ENCODE results near the gene CEP85L. TPM values are rescaled to one million over a fixed set of nuclear protein-coding genes. Genes with fewer than 3 reads are reported as not detected.

CEP85L gene
- total RNA-seq, 1 experiment from 2014 or later: 3.7 TPM

GRCh38 chr6:118559659-118560058 lies 91.7 kb downstream of the CEP85L start:
- DNase-seq: no peak
- Histone ChIP-seq H3K27me3 (ENCODE audit: control insufficient read depth, insufficient read depth, low read length) (no peaks in the 10 kb centered on the region), H3K4me3 (ENCODE audit: insufficient read depth, low read depth, low read length) (no peak overlapping the region), H3K36me3 (replicated peaks; ENCODE audit: control insufficient read depth, insufficient read depth, low read length) (no peaks in the 10 kb centered on the region)

GRCh38 chr6:118558464-118559217 lies 92.8 kb downstream of the CEP85L start:
- no peaks in the 10 kb centered on the region for H3K27me3 ChIP-seq (ENCODE audit: control insufficient read depth, insufficient read depth, low read length)
- H3K4me3 ChIP-seq (ENCODE audit: insufficient read depth, low read depth, low read length): no peak overlapping the region
- DNase-seq: no peak
- no peaks in the 10 kb centered on the region for H3K36me3 ChIP-seq (replicated peaks; ENCODE audit: control insufficient read depth, insufficient read depth, low read length)

- no peaks in the 10 kb centered on the region for H3K36me3 ChIP-seq (replicated peaks; ENCODE audit: control insufficient read depth, insufficient read depth, low read length)
- H3K4me3 ChIP-seq (ENCODE audit: insufficient read depth, low read depth, low read length): no peak overlapping the region
- DNase-seq: no peak
- no peaks in the 10 kb centered on the region for H3K27me3 ChIP-seq (ENCODE audit: control insufficient read depth, insufficient read depth, low read length)
Measured at GRCh38 chr6:118554698-118555097, 96.7 kb downstream of the CEP85L start.

- no peak for DNase-seq
- no peaks in the 10 kb centered on the region for H3K36me3 ChIP-seq (replicated peaks; ENCODE audit: control insufficient read depth, insufficient read depth, low read length)
- H3K4me3 ChIP-seq (ENCODE audit: insufficient read depth, low read depth, low read length): no peak overlapping the region
- H3K27me3 ChIP-seq (ENCODE audit: control insufficient read depth, insufficient read depth, low read length): no peaks in the 10 kb centered on the region
Measured at GRCh38 chr6:118553132-118553531, 98.3 kb downstream of the CEP85L start.

GRCh38 chr6:118551063-118552053 lies 100.0 kb downstream of the CEP85L start:
- H3K4me3 ChIP-seq (ENCODE audit: insufficient read depth, low read depth, low read length): no peak overlapping the region
- DNase-seq: peak; percentile 37
- no peaks in the 10 kb centered on the region for H3K36me3 ChIP-seq (replicated peaks; ENCODE audit: control insufficient read depth, insufficient read depth, low read length)

GRCh38 chr6:118548613-118549012 lies 102.8 kb downstream of the CEP85L start:
- no peak for DNase-seq
- no peaks in the 10 kb centered on the region for H3K36me3 ChIP-seq (replicated peaks; ENCODE audit: control insufficient read depth, insufficient read depth, low read length)
- no peak overlapping the region for H3K4me3 ChIP-seq (ENCODE audit: insufficient read depth, low read depth, low read length)
- no peaks in the 10 kb centered on the region for H3K27me3 ChIP-seq (ENCODE audit: control insufficient read depth, insufficient read depth, low read length)

More at GRCh38 chr6:118551063-118552053, 100.0 kb downstream of the CEP85L start:
- no peaks in the 10 kb centered on the region for H3K27me3 ChIP-seq (ENCODE audit: control insufficient read depth, insufficient read depth, low read length)

- no peak within 1 kb of the TSS for H3K4me3 ChIP-seq (ENCODE audit: insufficient read depth, low read depth, low read length)
- DNase-seq: no peak
- H3K36me3 ChIP-seq (replicated peaks; ENCODE audit: control insufficient read depth, insufficient read depth, low read length): no peaks in the 10 kb centered on the region
- H3K27me3 ChIP-seq (ENCODE audit: control insufficient read depth, insufficient read depth, low read length): no peaks in the 10 kb centered on the region
Measured at GRCh38 chr6:118548136-118548535, 103.3 kb downstream of the CEP85L start, which contains the start of gene PLN. Gene PLN, plus strand, starts transcription at chr6:118548296. Its CDS starts 10,626 bp downstream, at chr6:118558922.

GRCh38 chr6:118546880-118547218 lies 104.5 kb downstream of the CEP85L start:
- H3K4me3 ChIP-seq (ENCODE audit: insufficient read depth, low read depth, low read length): no peak overlapping the region
- DNase-seq: no peak
- H3K27me3 ChIP-seq (ENCODE audit: control insufficient read depth, insufficient read depth, low read length): no peaks in the 10 kb centered on the region
- no peaks in the 10 kb centered on the region for H3K36me3 ChIP-seq (replicated peaks; ENCODE audit: control insufficient read depth, insufficient read depth, low read length)

GRCh38 chr6:118546164-118546879 lies 105.1 kb downstream of the CEP85L start:
- DNase-seq: no peak
- no peaks in the 10 kb centered on the region for H3K36me3 ChIP-seq (replicated peaks; ENCODE audit: control insufficient read depth, insufficient read depth, low read length)
- H3K27me3 ChIP-seq (ENCODE audit: control insufficient read depth, insufficient read depth, low read length): no peaks in the 10 kb centered on the region
- no peak overlapping the region for H3K4me3 ChIP-seq (ENCODE audit: insufficient read depth, low read depth, low read length)

- no peak for DNase-seq
- no peaks in the 10 kb centered on the region for H3K27me3 ChIP-seq (ENCODE audit: control insufficient read depth, insufficient read depth, low read length)
- no peaks in the 10 kb centered on the region for H3K36me3 ChIP-seq (replicated peaks; ENCODE audit: control insufficient read depth, insufficient read depth, low read length)
- no peak overlapping the region for H3K4me3 ChIP-seq (ENCODE audit: insufficient read depth, low read depth, low read length)
Measured at GRCh38 chr6:118544105-118544504, 107.3 kb downstream of the CEP85L start.

- H3K27me3 ChIP-seq (ENCODE audit: control insufficient read depth, insufficient read depth, low read length): no peaks in the 10 kb centered on the region
- no peak for DNase-seq
- no peak overlapping the region for H3K4me3 ChIP-seq (ENCODE audit: insufficient read depth, low read depth, low read length)
- H3K36me3 ChIP-seq (replicated peaks; ENCODE audit: control insufficient read depth, insufficient read depth, low read length): no peaks in the 10 kb centered on the region
Measured at GRCh38 chr6:118542184-118542952, 109.0 kb downstream of the CEP85L start.

GRCh38 chr6:118537574-118537973 lies 113.8 kb downstream of the CEP85L start:
- H3K27me3 ChIP-seq (ENCODE audit: control insufficient read depth, insufficient read depth, low read length): no peaks in the 10 kb centered on the region
- DNase-seq: no peak
- no peaks in the 10 kb centered on the region for H3K36me3 ChIP-seq (replicated peaks; ENCODE audit: control insufficient read depth, insufficient read depth, low read length)
- no peak overlapping the region for H3K4me3 ChIP-seq (ENCODE audit: insufficient read depth, low read depth, low read length)

GRCh38 chr6:118536478-118536877 lies 114.9 kb downstream of the CEP85L start:
- Histone ChIP-seq H3K4me3 (ENCODE audit: insufficient read depth, low read depth, low read length) (no peak overlapping the region), H3K36me3 (replicated peaks; ENCODE audit: control insufficient read depth, insufficient read depth, low read length) (no peaks in the 10 kb centered on the region), H3K27me3 (ENCODE audit: control insufficient read depth, insufficient read depth, low read length) (no peaks in the 10 kb centered on the region)
- DNase-seq: no peak
